ENCODE results near the gene KLHL29. TPM values are rescaled to one million over a fixed set of nuclear protein-coding genes. Genes with fewer than 3 reads are reported as not detected.
A peak's percentile ranks its signal among the peaks of the same experiment; 100 is the strongest.

Gene KLHL29
- total and polyA plus RNA-seq, 10 donors = 1.5 to 30.5 (median 9.4) TPM

- 76 to 88% (median 81%) methylated on average over 15 of the region's 15 CpGs for WGBS, 5 donors
- peaks cover 0 to 13% (median 0%) of the 10 kb centered on the region in 7 donors for H3K27me3 ChIP-seq (replicated peaks in 1 of 7)
- TF ChIP-seq POLR2A (IDR thresholded peaks at IDR 0.05) (no peak), CTCF (IDR thresholded peaks at IDR 0.05 in 8 of 11, conservative IDR thresholded peaks at IDR 0.05 in 3 of 11) (no peak), POLR2AphosphoS5 (IDR thresholded peaks at IDR 0.05) (no peak)
- H3K4me3 ChIP-seq = no peak overlapping the region
- intact Hi-C loops (cut with DNase I; ENCODE audit: low total_unique reads) = no loop called here
- peaks cover 0 to 19% (median 0%) of the 10 kb centered on the region in 6 donors for H3K4me1 ChIP-seq
- peaks cover 0 to 10% (median 7%) of the 10 kb centered on the region in 8 donors for H3K9me3 ChIP-seq
- peak; percentile 70 for DNase-seq
- no peaks in the 10 kb centered on the region for H3K36me3 ChIP-seq
- H3K27ac ChIP-seq = no peak overlapping the region
Observed at GRCh38 chr2:23616630-23617029, 231.7 kb downstream of the KLHL29 start.

GRCh38 chr2:23617167-23617810 is 232.3 kb downstream of the KLHL29 start:
- DNase-seq = peak; percentile 43
- Histone ChIP-seq H3K27me3 (replicated peaks in 1 of 7) (peaks cover 0 to 13% (median 0%) of the 10 kb centered on the region in 7 donors), H3K27ac (no peak overlapping the region), H3K36me3 (no peaks in the 10 kb centered on the region), H3K4me3 (no peak overlapping the region), H3K4me1 (peaks cover 0 to 19% (median 0%) of the 10 kb centered on the region in 6 donors), H3K9me3 (peaks cover 0 to 4% (median under 1%) of the 10 kb centered on the region in 8 donors)
- no peak for TF ChIP-seq POLR2AphosphoS5 (IDR thresholded peaks at IDR 0.05)
- no peak for TF ChIP-seq CTCF (IDR thresholded peaks at IDR 0.05 in 8 of 11, conservative IDR thresholded peaks at IDR 0.05 in 3 of 11)
- TF ChIP-seq POLR2A (IDR thresholded peaks at IDR 0.05) = no peak
- intact Hi-C loops (cut with DNase I; ENCODE audit: low total_unique reads) = no loop called here
- WGBS, 5 donors = 70 to 82% (median 77%) methylated on average over 16 of the region's 16 CpGs

- Histone ChIP-seq H3K4me1 (peaks cover 0 to 19% (median 0%) of the 10 kb centered on the region in 6 donors), H3K36me3 (no peaks in the 10 kb centered on the region), H3K27me3 (replicated peaks in 1 of 7) (peaks cover 0 to 13% (median 0%) of the 10 kb centered on the region in 7 donors), H3K27ac (no peak overlapping the region), H3K4me3 (no peak overlapping the region), H3K9me3 (no peaks in the 10 kb centered on the region)
- TF ChIP-seq POLR2A (IDR thresholded peaks at IDR 0.05) = no peak
- TF ChIP-seq POLR2AphosphoS5 (IDR thresholded peaks at IDR 0.05) = no peak
- TF ChIP-seq CTCF (IDR thresholded peaks at IDR 0.05 in 8 of 11, conservative IDR thresholded peaks at IDR 0.05 in 3 of 11) = no peak
- intact Hi-C loops (cut with DNase I; ENCODE audit: low total_unique reads) = no loop called here
- DNase-seq = peak; percentile 46
- WGBS, 5 donors = 85 to 90% (median 90%) methylated on average over 15 of the region's 15 CpGs
Observed at GRCh38 chr2:23617811-23618215, 232.8 kb downstream of the KLHL29 start.

GRCh38 chr2:23618265-23618664 is 233.3 kb downstream of the KLHL29 start:
- peak; percentile 24 for DNase-seq
- no peak overlapping the region for H3K27ac ChIP-seq
- no peak for TF ChIP-seq POLR2A (IDR thresholded peaks at IDR 0.05)
- TF ChIP-seq POLR2AphosphoS5 (IDR thresholded peaks at IDR 0.05) = no peak
- TF ChIP-seq CTCF (IDR thresholded peaks at IDR 0.05 in 8 of 11, conservative IDR thresholded peaks at IDR 0.05 in 3 of 11) = no peak
- H3K4me3 ChIP-seq = no peak overlapping the region
- peaks cover 0 to 13% (median 0%) of the 10 kb centered on the region in 7 donors for H3K27me3 ChIP-seq (replicated peaks in 1 of 7)
- no peaks in the 10 kb centered on the region for H3K36me3 ChIP-seq
- H3K4me1 ChIP-seq = peaks cover 0 to 19% (median 0%) of the 10 kb centered on the region in 6 donors
- intact Hi-C loops (cut with DNase I; ENCODE audit: low total_unique reads) = no loop called here
- WGBS, 5 donors = 90 to 95% (median 92%) methylated on average over 10 of the region's 10 CpGs
- peaks cover 0 to 4% (median 0%) of the 10 kb centered on the region in 8 donors for H3K9me3 ChIP-seq
